Hippocampal formation (tissue), 2 donors: ENCODE measurements around the gene CBARP.

Experiments used
- DNase-seq, 2 donors: peaks; one replicate each; lab custom pipeline; 2025; lab: John Stamatoyannopoulos, UW

The CBARP gene

DNA sequence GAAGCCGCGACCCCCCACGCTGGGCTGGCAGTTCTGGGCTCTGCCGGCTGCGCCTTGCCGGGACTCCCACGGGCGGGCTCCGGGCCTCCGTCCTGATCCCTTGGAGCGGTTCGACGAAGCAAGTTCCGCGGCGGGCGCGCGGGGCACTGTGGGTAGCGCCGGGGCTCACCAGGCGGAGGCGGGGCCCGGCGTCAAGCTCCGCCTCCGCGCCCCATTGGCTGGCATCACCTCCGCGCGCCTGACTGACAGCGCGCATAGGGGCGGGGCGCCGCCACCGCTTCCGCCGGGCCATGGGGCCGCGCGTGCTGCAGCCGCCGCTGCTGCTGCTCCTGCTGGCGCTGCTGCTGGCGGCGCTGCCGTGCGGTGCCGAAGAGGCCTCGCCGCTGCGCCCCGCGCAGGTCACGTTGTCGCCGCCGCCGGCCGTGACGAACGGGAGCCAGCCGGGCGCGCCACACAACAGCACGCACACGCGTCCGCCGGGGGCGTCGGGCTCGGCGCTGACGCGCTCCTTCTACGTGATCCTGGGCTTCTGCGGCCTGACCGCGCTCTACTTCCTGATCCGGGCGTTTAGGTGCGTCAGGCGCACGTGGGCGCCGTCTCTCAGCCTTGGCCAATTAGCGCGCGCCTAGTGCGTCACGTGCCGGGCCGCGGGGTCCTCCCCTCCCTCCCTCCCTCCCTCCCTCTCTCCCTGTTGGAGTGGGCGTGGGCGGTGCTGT is 37.6 kb upstream of the CBARP start, which contains the start of gene FAM174C:
Gene FAM174C, plus strand, starts transcription at position 271 of the 716 bp plus-strand sequence. Its CDS starts 20 bp downstream, at position 291.
- peak; percentile 85 to 94 for DNase-seq

DNA sequence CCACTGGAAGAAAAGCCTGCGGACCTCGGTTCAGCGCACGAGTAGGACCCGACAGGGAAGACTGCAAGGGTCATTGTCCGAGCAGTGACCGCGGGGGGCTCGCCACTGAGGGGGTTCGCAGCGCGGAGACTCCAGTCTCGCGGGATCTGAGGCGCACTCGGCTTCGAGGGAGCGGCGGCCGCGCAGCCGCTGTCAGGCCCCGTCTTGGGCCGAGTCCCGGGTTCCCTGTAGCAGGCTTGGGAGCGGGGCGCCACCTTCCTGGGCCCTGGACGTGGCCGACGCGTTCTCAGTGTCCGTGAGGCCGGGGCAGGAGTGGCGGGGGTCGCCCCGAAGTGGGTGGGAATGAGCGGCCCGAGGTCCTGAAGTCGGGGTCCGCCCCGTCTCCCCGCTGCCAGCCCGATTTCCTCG is 37.1 kb upstream of the CBARP start:
- no peak for DNase-seq

DNA sequence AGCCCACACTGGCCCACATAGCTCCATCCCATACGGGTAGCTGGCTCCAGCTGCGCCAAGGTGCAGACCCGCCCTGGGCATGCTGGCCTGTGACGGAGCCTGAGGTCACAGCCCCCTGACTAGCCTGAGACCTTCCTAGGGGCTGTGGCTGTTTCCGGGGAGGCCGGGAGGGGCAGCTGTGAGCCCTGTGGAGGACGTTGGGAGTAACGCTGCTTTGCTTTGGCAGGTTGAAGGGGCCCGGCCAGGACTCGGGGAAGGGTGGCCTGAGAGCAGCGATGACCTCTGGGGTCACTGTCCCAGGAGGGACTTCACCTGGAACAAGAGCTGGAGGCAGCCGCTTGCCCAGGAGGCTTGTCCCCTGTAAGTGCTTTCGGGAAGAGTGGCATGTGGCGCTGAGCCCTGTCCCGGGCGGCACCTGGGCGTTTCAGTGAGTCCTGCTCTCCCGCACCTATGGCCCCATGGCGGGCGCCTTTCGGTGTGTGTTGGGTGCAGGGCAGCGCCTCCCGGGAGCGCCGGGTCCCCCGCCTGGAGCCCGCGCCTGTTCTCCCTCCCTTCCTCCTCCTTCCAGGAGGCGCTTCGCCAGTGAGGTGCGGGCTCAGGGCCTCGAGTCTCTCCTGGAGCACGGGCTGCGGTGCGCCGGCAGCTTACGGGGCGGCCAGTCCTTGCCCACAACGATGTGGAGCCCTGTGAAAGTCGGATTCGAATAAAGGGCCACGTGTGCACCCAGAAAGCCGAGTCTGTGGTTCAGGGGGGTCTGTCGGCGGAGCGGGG is 36.5 kb upstream of the CBARP start:
- no peak for DNase-seq

DNA sequence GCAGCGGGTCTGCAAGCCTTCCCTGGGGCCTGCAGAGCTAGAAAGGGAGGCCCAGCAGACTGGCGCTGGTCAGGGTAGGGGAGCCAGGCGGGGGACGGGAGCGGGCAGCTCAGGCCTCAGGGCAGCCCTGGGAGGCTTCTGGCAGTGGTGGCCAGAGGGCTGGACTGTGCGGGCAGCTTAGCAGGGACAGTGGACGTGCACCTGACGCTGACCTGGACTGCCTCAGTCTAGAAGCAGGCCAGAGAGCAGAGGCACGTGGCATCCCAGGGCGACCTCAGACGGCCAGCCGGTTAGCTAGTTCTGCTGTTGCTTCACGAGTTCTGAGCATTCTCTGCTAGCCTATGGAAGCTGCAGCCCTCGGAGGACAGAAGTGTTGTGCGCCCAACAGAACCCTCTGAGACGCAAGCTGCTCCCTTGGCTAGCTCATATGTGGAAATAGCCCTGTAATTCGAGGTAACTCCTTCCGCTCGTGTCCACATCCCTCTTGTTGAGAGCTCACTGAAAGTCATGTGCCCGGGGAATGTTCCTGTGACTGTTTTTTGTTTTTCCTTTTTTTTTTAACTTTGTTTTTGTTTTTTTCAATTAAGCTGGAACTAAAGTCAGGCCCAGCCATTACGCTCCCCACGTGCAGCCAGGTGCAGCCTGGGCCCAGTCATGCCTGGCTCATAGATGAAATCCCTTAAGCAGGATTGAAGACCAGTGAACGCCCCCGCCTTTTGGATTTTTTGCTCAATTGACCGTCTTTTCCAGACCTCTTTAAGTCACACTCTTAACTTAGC is 35.6 kb upstream of the CBARP start:
- DNase-seq = no peak

DNA sequence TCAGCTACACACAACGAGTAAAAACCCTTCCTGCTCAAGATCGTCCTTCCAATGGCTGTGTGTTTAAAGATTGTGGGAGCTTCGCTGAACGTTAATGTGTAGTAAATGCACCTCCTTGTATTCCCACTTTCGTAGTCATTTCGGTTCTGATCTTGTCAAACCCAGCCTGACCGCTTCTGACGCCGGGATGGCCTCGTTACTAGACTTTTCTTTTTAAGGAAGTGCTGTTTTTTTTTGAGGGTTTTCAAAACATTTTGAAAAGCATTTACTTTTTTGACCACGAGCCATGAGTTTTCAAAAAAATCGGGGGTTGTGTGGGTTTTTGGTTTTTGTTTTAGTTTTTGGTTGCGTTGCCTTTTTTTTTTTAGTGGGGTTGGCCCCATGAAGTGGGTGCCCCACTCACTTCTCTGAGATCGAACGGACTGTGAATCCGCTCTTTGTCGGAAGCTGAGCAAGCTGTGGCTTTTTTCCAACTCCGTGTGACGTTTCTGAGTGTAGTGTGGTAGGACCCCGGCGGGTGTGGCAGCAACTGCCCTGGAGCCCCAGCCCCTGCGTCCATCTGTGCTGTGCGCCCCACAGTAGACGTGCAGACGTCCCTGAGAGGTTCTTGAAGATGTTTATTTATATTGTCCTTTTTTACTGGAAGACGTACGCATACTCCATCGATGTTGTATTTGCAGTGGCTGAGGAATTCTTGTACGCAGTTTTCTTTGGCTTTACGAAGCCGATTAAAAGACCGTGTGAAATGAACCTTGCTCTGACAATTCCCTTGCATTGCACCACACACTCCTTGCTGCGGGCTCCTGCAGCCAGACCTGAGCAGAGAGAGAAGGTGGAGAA is 34.8 kb upstream of the CBARP start:
- no peak for DNase-seq

DNA sequence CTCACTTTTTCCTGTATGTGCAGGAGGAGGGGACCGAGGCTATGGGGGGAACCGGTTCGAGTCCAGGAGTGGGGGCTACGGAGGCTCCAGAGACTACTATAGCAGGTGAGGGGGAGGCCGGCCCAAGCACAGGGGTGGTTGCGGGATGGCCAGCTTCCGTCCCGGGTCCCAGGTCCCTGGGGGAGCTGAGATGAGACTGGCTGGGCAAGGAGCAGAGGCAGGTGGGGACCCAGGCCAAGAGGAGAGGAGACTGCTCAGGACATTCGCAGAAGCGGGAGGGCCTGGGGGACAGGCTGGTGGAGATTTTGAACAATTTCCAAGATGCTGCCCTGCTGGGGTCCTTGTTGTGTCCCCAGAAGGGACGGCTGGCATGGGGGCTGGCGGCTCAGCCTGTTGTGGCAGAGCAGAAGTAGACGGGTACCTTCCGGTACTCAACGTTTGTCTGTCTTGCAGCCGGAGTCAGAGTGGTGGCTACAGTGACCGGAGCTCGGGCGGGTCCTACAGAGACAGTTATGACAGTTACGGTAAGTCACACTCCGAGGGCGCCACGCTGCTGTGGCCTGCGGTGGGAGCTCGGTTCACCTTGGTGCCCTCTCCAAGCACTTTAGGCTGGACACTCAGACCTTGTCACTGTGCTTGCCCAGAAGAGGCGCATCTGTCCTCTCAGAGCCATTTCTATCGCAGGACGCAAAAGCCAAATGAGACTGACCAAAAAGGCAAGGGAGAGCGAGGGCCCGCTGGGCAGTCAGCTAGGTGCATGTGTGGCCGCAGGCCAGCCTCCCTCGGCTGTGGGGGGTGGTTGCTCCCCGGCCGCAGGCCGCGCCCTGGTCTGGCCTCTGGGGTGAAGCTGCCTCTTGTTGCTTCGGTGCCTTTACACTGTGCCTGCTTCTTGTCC is 34.0 kb upstream of the CBARP start:
- DNase-seq = no peak

DNA sequence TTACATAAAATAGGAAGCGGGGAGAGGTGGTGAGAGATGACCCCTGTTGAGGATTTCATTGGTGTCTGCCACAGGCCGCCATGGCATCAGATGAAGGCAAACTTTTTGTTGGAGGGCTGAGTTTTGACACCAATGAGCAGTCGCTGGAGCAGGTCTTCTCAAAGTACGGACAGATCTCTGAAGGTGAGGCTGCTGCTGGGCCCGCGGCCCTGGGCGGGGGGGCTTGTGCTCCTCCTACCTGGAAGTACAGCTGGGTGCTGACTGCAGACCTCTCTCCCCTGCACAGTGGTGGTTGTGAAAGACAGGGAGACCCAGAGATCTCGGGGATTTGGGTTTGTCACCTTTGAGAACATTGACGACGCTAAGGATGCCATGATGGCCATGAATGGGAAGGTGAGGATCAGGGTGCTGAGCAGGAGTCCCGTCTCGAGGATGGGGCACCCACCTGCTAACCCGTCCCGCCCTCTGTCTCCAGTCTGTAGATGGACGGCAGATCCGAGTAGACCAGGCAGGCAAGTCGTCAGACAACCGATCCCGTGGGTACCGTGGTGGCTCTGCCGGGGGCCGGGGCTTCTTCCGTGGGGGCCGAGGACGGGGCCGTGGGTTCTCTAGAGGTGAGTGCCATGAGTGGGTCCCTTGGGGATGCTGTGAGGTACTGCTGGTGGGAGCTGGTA is 33.2 kb upstream of the CBARP start:
- no peak for DNase-seq

DNA sequence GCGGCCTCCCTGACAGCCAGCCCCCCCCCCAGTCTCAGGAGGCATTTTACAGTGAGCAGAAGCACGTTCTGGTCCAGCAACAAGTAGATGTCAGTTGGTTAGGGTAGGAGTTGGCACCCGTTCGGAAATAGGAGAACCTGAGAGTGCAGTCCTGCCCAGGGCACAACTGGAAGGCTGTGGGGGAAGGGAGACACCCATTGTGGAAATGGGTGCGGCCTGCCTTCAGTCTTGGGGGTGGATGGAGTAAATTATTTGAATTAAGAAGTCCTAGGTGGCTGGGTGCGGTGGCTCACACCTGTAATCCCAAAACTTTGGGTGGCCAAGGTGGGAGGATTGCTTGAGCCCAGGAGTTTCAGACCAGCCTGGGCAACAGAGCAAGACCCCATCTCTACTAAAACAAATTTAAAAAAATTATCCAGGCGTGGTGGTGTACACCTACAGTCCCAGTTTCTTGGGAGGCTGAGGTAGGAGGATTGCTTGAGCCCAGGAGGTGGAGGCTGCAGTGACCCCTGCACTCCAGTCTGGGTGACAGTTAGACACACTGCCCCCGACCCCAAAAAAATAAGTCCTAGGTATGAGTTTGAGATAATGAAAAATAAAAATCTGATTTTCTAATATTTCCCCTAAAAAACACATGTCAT is 32.5 kb upstream of the CBARP start:
- no peak for DNase-seq

DNA sequence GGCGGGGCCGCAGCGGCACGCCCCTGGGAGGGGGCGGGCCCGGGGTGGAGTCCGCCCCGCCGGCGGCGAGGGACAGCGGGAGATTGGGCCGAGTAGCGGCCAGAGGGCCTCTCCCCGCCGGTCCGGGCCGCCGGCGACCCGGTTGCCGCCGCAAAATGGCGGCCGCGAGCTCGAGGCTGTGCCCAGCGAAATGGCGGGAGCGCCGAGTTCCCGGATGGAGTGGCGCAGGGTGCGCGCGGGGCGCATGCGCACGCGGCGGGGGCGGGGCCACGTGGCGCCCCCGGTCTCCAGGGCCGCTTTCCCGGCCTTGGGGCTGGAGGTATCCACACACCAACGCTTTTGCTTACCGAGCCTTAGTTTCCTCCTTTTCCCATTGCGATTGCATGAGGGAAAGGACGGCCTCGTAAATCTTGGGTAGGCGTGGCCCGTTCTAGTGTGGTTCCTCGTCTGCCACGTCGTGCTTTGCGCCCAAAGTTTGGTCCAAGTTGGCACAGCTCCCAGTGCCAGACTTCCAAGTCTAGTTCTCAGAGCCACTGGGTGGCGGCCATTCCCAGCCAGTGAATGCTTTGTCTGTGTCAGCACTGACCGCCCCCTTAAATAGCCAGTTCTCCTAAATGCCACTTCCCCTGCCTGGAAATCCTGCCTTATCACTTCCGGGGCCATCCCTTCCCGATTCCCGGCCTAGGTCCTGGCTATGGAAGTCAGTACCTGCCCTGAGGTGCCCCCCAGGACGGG is 31.8 kb upstream of the CBARP start:
- peak; percentile 62 to 80 for DNase-seq

DNA sequence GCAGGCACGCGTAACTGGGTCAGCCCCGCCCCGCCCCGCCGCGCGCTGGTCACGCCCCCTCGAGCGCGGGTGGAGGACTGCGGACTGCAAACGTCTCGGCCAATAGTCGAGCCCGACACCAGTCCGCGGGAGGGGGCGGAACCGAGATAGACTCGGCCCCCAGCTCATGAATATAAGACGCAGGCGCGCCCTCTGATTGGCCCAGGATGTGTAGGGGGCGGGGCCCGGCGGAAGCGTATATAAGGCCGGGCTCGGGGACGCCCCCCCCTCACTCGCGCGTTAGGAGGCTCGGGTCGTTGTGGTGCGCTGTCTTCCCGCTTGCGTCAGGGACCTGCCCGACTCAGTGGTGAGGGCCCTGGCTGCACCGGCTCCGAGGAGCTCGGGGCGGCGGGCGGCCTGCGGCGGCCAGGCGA is 31.3 kb upstream of the CBARP start, which contains the start of gene CIRBP:
Gene CIRBP, plus strand, starts transcription at position 268 of the 413 bp plus-strand sequence. CDS start 1,602 bp downstream, outside the sequence.
- peak; percentile 98 to 99 for DNase-seq

DNA sequence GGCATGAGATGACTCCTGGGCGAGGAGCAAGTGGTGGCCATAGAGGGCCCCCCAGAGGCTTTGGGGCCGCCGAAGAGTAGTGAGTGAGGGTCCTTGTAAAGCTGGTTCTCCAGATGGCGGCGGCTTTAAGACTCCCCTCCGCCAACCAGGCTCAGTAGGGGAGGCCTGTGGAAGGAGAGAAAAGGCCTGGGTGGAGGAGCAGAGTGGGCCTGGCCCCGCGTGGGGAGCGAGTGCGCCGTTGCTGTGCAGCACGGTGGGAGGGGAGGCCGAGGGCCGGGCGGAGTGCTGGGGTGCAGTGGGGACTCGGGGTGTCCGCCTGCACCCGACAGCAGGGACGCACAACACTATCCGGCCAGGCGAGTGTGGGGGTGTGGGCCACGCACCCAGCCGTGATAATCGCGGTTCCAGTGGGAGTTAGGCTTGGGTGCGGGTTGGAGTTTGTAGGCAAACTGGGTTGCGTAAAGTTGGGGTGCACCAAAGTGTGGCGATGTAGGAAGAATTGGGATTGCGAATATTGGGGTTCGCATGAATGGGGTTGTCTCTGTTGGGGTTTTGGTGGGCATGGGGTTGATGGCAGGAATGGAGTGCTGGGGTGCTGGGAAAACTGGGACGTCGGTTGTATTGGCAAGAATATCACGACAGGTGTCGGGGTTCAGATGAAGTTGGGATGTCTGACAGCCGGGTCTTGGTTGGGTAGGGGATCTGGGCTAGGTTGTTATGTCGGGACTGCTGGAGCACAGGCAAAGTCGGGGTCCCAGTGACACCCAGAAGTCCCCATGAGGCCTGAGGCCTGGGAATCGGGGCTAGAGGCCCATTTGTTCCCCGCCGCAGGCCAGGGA is 30.6 kb upstream of the CBARP start:
- no peak for DNase-seq

DNA sequence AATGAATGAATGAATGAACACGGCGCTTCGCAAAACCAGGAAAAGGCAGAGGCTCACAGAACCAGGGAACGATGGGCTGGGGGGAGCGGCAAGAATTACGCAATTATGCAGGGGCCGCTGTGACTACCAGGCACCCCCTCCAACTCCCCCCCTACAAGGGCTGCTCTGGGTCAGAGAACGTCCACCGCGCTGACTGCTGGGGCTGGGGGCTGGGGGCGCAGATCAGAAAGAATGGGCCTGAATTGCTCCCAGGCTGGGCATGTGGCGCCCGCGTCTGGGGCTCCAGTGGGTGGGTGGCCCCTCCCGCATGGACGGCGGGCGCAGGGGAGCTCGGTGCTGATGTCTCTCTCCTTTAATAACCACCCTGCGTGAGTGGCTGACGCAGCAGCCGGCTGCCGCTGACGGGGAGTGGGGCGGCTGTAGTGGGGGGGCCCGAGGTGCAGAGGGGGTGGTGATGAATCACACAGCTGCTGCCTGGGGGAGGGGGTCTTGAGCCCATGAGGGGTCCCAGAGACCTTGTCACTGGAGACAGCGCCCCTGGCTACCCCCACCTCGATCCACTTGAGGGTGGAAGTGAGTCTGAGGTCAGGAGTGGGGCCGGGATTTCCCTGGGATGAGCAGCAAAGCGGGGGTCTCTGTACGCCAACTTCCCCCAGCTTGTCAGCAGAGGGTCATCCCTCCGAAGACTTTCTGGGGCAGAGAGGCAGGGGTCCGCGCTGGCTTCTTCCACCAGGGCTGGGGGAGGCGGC is 29.8 kb upstream of the CBARP start:
- DNase-seq = no peak

DNA sequence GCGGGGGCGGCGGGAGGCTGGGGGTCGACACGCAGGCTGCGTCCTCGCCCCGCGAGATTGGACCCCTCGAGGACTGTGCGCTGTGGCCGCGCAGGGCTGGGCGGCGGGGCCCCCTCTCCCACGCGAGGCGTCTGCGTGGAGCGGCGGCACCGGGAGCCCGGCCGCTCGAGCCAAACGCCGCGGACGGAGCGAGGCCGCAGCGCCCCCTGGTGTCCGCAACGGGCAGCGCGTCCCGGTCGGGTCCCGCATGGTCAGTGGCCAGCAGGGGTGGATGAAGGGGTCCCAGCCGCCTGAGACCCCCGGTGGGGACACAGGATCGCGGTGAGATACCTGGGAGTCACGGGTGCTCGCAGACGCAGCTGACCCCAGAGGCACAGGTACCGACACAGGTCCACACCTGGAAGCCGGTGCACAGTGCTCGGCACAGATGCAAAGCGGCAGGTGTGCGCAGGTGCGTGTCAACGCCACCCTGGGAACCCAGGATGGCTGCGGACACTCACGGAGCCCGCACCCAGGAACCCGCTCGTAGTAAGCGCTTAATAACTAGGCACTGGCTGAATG is 29.2 kb upstream of the CBARP start:
- peak in 1 of 2 donors; percentile 68 for DNase-seq

DNA sequence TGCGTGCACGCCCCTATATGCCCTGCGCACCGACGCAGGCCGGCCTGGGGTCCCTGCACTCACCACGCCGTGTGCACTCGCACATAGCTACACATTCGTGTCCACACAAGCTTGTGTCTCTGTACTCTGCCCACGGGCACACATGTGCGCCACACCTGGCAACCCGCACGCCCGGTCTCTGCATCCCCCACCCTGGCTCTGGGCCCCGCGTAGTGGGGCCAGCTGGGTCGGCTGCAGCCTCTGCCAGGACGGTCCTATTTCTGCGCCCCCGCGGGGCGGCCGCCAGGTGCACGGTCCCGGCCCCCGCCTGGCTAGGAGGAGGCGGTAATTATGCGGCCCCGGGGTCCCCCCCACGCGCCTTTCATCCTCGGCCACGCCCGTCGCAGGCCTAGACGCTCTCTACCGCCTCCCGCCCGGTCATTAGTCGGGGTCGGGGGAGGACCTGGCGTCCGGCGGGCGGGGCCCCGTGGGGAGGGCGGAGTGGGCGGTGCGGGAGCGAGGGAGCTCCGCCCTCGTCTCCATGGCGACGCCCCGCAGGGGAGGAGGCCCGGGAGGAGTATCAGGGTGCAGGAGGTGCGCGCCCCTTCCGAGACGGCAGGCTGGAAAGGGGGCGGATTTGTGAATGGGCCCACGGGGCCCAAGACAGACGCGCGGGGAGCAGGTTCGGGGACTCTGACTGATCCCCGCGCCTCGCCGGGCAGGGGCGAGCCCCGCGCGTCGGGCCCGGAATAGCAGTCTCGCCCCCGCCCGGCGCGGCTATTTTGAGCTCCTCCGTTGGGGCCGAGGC is 28.5 kb upstream of the CBARP start:
- DNase-seq = peak in 1 of 2 donors; percentile 59

DNA sequence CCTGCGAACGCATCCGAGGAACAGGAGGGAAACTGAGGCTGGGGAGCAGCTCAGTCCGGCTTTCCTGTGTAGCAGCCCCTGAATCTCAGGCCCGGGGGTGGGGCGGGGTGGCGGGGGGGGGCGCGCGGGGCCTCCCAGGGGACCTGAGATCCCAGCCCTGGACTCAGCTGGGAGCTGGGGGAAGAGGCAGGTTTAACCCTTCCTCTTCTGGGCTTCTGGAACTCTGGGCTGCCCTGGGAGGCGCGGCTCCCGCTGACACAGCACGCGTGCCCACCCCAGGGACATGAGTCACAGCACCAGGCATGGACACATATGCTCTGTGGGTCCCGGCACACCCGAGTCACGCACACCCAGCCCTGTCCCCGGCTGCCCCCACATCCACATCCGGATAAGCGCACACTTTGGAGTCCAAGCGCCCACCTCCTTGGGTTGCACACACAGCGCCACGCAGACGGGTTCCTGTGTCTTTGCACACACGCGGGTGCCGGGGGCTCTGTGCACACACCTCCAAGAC is 27.9 kb upstream of the CBARP start:
- no peak for DNase-seq
